HEK293 (cell line): ENCODE results near the gene CHRNA7.

Experiments
- CTCF ChIA-PET: fragments of 350-600 bp; formaldehyde crosslinking; extraction: SDS; loops from one replicate; lab custom pipeline; 2021; ENCODE audit warnings: antibody characterized with exemption; lab: Yijun Ruan, JAX
- POLR2A ChIA-PET: fragments of 300-600 bp; formaldehyde crosslinking; extraction: SDS; loops from one replicate; lab custom pipeline; 2020; ENCODE audit warnings: antibody characterized with exemption, inconsistent platforms; lab: Yijun Ruan, JAX
- H3K27ac ChIP-seq: fragments of 200-500 bp; sonication (Bioruptor generic); 2 replicates; pipeline ENCODE4 v1.5.1; 2014; ENCODE audit warnings: low read depth, low read length, control low read depth, inconsistent platforms; ENCODE audit errors: extremely low read depth
- H3K36me3 ChIP-seq, 2 experiments: fragments of 200-500 bp in 1 of 2; sonication (Bioruptor generic) in 1 of 2; 1 replicate in 1 of 2; 2 replicates in 1 of 2; pipeline ENCODE4 v1.5.1; 2014 to 2017; ENCODE audit warnings: inconsistent platforms in 2 of 2, low read length in 2 of 2; ENCODE audit not compliant: control insufficient read depth in 2 of 2, insufficient read depth in 1 of 2
- H3K4me1 ChIP-seq: fragments of 200-500 bp; sonication (Bioruptor generic); 2 replicates; pipeline ENCODE4 v1.5.1; 2014; ENCODE audit warnings: mild to moderate bottlenecking, low read length, inconsistent platforms; ENCODE audit not compliant: control insufficient read depth, insufficient read depth
- H3K4me3 ChIP-seq: 2 replicates; pipeline ENCODE4 v1.5.1; 2011; ENCODE audit warnings: low read depth, mild to moderate bottlenecking, control low read depth, low read length, moderate library complexity
- H3K9me3 ChIP-seq: fragments of 200-500 bp; sonication (Bioruptor generic); 2 replicates; pipeline ENCODE4 v1.5.1; 2014; ENCODE audit warnings: low read depth, low read length, inconsistent platforms; ENCODE audit not compliant: control insufficient read depth, insufficient read depth
- ELK4 ChIP-seq: IDR thresholded peaks from 2 replicates; pipeline ENCODE4 v1.6.1; 2011; ENCODE audit warnings: mild to moderate bottlenecking, low read depth, low read length, borderline replicate concordance
- KLF10 ChIP-seq: fragments of 450-650 bp; IDR thresholded peaks from 2 replicates; pipeline ENCODE4 v1.5.1; 2018; ENCODE audit warnings: missing biosample characterization, mild to moderate bottlenecking, missing genetic modification characterization
- SP7 ChIP-seq: fragments of 450-650 bp; formaldehyde crosslinking; IDR thresholded peaks from 2 replicates; pipeline ENCODE4 v1.5.1; 2016; ENCODE audit warnings: missing biosample characterization, missing genetic modification characterization
- TRIM28 ChIP-seq: IDR thresholded peaks from 2 replicates; pipeline ENCODE4 v1.6.1; 2011; ENCODE audit warnings: low read length, control low read depth, borderline replicate concordance
- ZNF132 ChIP-seq: fragments of 450-650 bp; formaldehyde crosslinking; IDR thresholded peaks from 2 replicates; pipeline ENCODE4 v1.5.1; 2017; ENCODE audit warnings: missing biosample characterization, missing genetic modification characterization, borderline replicate concordance
- ZNF16 ChIP-seq: fragments of 450-650 bp; formaldehyde crosslinking; IDR thresholded peaks from 2 replicates; pipeline ENCODE4 v1.5.1; 2016; ENCODE audit warnings: low read depth, missing biosample characterization, missing genetic modification characterization
- ZNF214 ChIP-seq: fragments of 450-650 bp; formaldehyde crosslinking; IDR thresholded peaks from 2 replicates; pipeline ENCODE4 v1.5.1; 2017; ENCODE audit warnings: missing biosample characterization, mild to moderate bottlenecking, missing genetic modification characterization, borderline replicate concordance
- ZNF26 ChIP-seq: fragments of 450-650 bp; formaldehyde crosslinking; IDR thresholded peaks from 2 replicates; pipeline ENCODE4 v1.5.1; 2016; ENCODE audit warnings: missing biosample characterization, missing genetic modification characterization
- ZNF488 ChIP-seq: fragments of 450-650 bp; formaldehyde crosslinking; IDR thresholded peaks from 2 replicates; pipeline ENCODE4 v1.5.1; 2016; ENCODE audit warnings: missing biosample characterization, missing genetic modification characterization
- ZNF548 ChIP-seq: fragments of 450-650 bp; formaldehyde crosslinking; IDR thresholded peaks from 2 replicates; pipeline ENCODE4 v1.5.1; 2016; ENCODE audit warnings: missing biosample characterization, missing genetic modification characterization
- ZNF660 ChIP-seq: fragments of 450-650 bp; IDR thresholded peaks from 2 replicates; pipeline ENCODE4 v1.5.1; 2018; ENCODE audit warnings: missing biosample characterization, mild to moderate bottlenecking, missing genetic modification characterization
- ZNF768 ChIP-seq: fragments of 450-650 bp; formaldehyde crosslinking; IDR thresholded peaks from 2 replicates; pipeline ENCODE4 v1.5.1; 2018; ENCODE audit warnings: missing biosample characterization, mild to moderate bottlenecking, missing genetic modification characterization
- ZSCAN16 ChIP-seq: fragments of 450-650 bp; formaldehyde crosslinking; IDR thresholded peaks from 2 replicates; pipeline ENCODE4 v1.5.1; 2016; ENCODE audit warnings: missing biosample characterization, missing genetic modification characterization
- TF ChIP-seq, protein P1 (sequence below): fragments of 450-650 bp; formaldehyde crosslinking; IDR thresholded peaks from 2 replicates; pipeline ENCODE4 v1.5.1; 2016; ENCODE audit warnings: missing biosample characterization, missing genetic modification characterization

CHRNA7 gene

DNA sequence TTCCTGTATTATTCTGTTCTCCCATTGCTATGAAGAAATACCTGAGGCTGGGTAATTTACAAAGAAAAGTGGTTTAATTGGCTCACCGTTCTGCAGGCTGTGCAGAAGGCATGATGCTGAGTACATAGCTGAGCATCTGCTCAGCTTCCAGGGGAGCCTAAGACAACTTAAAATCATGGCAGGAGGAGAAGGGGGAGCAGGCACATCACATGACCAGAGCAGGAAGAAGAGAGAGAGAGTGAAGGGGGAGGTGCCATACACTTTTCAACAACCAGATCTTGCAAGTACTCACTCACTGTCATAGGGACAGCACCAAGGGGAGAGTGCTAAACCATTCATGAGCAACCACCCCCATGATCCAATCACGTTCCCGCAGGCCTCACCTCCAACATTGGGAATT, 188.4 kb downstream of the CHRNA7 start:
- TF ChIP-seq ZSCAN16 (tag by site-specific recombination) (no peak), SP7 (tag by site-specific recombination) (no peak), ELK4 (no peak), ZNF488 (tag by site-specific recombination) (no peak), ZNF16 (tag by site-specific recombination) (no peak), ZNF26 (tag by site-specific recombination) (no peak), ZNF214 (tag by site-specific recombination) (no peak), ZNF548 (tag by site-specific recombination) (no peak), ZNF768 (tag by site-specific recombination) (no peak), ZNF132 (tag by site-specific recombination) (no peak), KLF10 (tag by site-specific recombination) (no peak), TRIM28 (no peak), ZNF660 (tag by site-specific recombination) (no peak)
- TF ChIP-seq, protein P1, sequence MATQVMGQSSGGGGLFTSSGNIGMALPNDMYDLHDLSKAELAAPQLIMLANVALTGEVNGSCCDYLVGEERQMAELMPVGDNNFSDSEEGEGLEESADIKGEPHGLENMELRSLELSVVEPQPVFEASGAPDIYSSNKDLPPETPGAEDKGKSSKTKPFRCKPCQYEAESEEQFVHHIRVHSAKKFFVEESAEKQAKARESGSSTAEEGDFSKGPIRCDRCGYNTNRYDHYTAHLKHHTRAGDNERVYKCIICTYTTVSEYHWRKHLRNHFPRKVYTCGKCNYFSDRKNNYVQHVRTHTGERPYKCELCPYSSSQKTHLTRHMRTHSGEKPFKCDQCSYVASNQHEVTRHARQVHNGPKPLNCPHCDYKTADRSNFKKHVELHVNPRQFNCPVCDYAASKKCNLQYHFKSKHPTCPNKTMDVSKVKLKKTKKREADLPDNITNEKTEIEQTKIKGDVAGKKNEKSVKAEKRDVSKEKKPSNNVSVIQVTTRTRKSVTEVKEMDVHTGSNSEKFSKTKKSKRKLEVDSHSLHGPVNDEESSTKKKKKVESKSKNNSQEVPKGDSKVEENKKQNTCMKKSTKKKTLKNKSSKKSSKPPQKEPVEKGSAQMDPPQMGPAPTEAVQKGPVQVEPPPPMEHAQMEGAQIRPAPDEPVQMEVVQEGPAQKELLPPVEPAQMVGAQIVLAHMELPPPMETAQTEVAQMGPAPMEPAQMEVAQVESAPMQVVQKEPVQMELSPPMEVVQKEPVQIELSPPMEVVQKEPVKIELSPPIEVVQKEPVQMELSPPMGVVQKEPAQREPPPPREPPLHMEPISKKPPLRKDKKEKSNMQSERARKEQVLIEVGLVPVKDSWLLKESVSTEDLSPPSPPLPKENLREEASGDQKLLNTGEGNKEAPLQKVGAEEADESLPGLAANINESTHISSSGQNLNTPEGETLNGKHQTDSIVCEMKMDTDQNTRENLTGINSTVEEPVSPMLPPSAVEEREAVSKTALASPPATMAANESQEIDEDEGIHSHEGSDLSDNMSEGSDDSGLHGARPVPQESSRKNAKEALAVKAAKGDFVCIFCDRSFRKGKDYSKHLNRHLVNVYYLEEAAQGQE (tag by site-specific recombination): no peak
- POLR2A ChIA-PET: no interaction called here
- H3K9me3 ChIP-seq: no peaks in the 10 kb centered on the region
- H3K27ac ChIP-seq: no peak overlapping the region
- no peak overlapping the region for H3K4me3 ChIP-seq
- CTCF ChIA-PET: no interaction called here
- H3K36me3 ChIP-seq: no peaks in the 10 kb centered on the region
- H3K4me1 ChIP-seq: no peaks in the 10 kb centered on the region
